WI38 (cell line): ENCODE measurements around the gene GUK1.

Experiments
- H3K4me3 ChIP-seq: 2 replicates; pipeline ENCODE4 v1.5.1; 2011; ENCODE audit warnings: low read depth, mild to moderate bottlenecking, control low read depth, low read length
- TF ChIP-seq, protein P1 (sequence below): IDR thresholded peaks from 2 replicates; pipeline ENCODE4 v1.5.1; 2012; ENCODE audit warnings: low read depth, mild to moderate bottlenecking, control low read depth, low read length

Gene GUK1

DNA sequence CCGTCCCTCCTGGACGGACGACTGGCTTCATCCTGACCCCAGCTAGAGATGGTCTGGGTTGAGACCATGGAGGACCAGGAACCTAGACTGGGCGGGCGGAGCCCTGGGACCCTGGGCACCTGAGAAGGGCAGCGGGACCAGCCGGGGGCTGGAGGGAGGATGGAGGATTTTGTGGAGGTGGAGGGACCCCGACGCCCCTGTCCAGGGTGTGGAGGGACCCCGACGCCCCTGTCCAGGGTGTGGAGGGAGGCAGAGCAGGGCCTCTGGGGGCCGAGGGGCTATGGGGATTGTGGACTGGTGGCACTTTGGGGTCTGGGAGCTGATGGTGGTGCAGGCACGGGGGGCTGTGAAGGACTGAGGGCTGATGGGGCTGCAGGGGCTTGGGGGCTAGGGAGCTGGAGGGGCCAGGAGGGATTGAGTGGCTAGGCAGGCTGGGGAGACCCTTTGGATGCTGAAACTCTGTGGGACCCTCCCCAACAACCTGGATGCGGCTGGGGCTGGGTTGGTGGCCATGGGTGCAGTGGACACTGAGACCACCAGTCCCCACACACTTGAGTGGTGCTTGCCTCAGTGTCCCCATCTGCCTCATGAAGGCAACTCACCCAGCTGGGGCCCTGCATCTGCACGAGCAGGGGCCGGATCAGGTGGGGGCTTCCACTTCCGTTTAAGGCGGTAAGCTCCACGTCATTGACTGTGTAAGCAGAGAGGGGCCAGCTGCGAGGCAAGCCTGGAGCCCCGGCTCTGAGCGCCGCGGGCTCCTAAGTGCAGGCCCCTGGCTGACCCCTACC, 17.1 kb downstream of the GUK1 start:
- TF ChIP-seq, protein P1, sequence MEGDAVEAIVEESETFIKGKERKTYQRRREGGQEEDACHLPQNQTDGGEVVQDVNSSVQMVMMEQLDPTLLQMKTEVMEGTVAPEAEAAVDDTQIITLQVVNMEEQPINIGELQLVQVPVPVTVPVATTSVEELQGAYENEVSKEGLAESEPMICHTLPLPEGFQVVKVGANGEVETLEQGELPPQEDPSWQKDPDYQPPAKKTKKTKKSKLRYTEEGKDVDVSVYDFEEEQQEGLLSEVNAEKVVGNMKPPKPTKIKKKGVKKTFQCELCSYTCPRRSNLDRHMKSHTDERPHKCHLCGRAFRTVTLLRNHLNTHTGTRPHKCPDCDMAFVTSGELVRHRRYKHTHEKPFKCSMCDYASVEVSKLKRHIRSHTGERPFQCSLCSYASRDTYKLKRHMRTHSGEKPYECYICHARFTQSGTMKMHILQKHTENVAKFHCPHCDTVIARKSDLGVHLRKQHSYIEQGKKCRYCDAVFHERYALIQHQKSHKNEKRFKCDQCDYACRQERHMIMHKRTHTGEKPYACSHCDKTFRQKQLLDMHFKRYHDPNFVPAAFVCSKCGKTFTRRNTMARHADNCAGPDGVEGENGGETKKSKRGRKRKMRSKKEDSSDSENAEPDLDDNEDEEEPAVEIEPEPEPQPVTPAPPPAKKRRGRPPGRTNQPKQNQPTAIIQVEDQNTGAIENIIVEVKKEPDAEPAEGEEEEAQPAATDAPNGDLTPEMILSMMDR: no peak
- no peak overlapping the region for H3K4me3 ChIP-seq

DNA sequence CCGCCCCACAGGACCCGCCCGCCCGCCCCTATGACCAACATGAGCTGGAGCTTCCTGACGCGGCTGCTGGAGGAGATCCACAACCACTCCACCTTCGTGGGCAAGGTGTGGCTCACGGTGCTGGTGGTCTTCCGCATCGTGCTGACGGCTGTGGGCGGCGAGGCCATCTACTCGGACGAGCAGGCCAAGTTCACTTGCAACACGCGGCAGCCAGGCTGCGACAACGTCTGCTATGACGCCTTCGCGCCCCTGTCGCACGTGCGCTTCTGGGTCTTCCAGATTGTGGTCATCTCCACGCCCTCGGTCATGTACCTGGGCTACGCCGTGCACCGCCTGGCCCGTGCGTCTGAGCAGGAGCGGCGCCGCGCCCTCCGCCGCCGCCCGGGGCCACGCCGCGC, 17.6 kb downstream of the GUK1 start:
- TF ChIP-seq, protein P1: no peak
- no peak overlapping the region for H3K4me3 ChIP-seq

GRCh38 chr1:228158151-228159007, 18.3 kb downstream of the GUK1 start:
- H3K4me3 ChIP-seq: no peak overlapping the region
- TF ChIP-seq, protein P1: no peak

- TF ChIP-seq, protein P1: no peak
- no peak overlapping the region for H3K4me3 ChIP-seq
Observed at GRCh38 chr1:228159008-228159665, 19.1 kb downstream of the GUK1 start.

GRCh38 chr1:228160201-228160761, 20.2 kb downstream of the GUK1 start:
- TF ChIP-seq, protein P1: no peak
- no peak overlapping the region for H3K4me3 ChIP-seq

DNA sequence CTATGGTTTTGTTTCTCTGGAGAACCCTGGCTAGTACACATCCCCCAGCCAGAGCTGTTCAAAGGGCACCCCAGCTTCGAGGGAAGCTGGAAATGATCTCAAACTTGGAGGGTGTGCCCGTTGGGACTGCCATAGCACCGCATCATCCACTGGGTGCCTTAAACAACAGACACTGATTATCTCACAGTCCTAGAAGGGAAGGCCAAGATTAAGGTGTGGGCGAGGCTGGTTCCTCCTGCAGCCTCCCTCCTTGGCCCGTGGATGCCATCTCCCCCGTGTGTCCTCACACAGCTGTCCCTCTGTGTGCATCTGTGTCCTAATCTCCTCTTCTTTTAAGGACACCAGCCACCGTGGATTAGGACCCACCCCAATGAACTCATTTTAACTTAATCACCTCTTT, 21.3 kb downstream of the GUK1 start:
- H3K4me3 ChIP-seq: no peak overlapping the region
- TF ChIP-seq, protein P1: no peak
